Right atrium auricular region (tissue), 2 donors: ENCODE data around the gene SARS1. TPM values are rescaled to one million over a fixed set of nuclear protein-coding genes. Genes with fewer than 3 reads are reported as not detected.

Experiments used
- DNase-seq: peaks from one replicate; pipeline ENCODE4 v3.0.0-alpha.2; 2019; ENCODE audit warnings: low spot score
- H3K27ac ChIP-seq, 2 donors: fragments of 200-600 bp; sonication (generic); 1 replicate in 1 of 2; 2 replicates in 1 of 2; pipeline ENCODE4 v1.5.1; 2016 to 2019
- H3K27me3 ChIP-seq, 2 donors: fragments of 200-600 bp; sonication (generic); one replicate each; pipeline versions ENCODE4 v1.5.1 to v1.6.0; 2017 to 2019
- H3K36me3 ChIP-seq: fragments of 200-600 bp; sonication (generic); one replicate; pipeline ENCODE4 v1.5.1; 2016
- H3K4me1 ChIP-seq, 2 donors: fragments of 200-600 bp; sonication (generic); one replicate each; pipeline versions ENCODE4 v1.5.1 to v1.6.0; 2017 to 2019
- H3K4me3 ChIP-seq, 2 donors: fragments of 200-600 bp; sonication (generic); 1 replicate in 1 of 2; 2 replicates in 1 of 2; pipeline ENCODE4 v1.5.1; 2017 to 2019; ENCODE audit warnings: mild to moderate bottlenecking in 1 of 2, moderate library complexity in 1 of 2
- H3K9me3 ChIP-seq, 2 donors: fragments of 200-600 bp; sonication (generic); one replicate each; pipeline ENCODE4 v1.5.1; 2019
- total RNA-seq, 2 donors: library from RNA; depleted of rRNA; stranded (reverse); fragments of >200 nt; gene quantifications; one replicate each; pipeline ENCODE4 v1.1.0, GENCODE V29; 2016
- TF ChIP-seq, protein P1 (sequence below), 2 donors: fragments of 200-600 bp; sonication (generic); IDR thresholded peaks; one replicate each; pipeline ENCODE4 v1.5.1; 2019; ENCODE audit warnings: antibody characterized with exemption in 2 of 2

Gene SARS1
- total RNA-seq, 2 donors from 2014 or later = 108 to 130 TPM

DNA sequence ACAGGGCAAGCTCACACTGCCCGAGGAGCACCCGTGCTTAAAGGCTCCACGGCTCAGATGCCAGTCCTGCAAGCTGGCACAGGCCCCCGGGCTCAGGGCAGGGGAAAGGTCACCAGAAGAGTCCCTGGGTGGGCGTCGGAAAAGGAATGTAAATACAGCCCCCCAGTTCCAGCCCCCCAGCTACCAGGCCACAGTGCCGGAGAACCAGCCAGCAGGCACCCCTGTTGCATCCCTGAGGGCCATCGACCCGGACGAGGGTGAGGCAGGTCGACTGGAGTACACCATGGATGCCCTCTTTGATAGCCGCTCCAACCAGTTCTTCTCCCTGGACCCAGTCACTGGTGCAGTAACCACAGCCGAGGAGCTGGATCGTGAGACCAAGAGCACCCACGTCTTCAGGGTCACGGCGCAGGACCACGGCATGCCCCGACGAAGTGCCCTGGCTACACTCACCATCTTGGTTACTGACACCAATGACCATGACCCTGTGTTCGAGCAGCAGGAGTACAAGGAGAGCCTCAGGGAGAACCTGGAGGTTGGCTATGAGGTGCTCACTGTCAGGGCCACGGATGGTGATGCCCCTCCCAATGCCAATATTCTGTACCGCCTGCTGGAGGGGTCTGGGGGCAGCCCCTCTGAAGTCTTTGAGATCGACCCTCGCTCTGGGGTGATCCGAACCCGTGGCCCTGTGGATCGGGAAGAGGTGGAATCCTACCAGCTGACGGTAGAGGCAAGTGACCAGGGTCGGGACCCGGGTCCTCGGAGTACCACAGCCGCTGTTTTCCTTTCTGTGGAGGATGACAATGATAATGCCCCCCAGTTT lies 36.9 kb downstream of the SARS1 start:
- TF ChIP-seq, protein P1, sequence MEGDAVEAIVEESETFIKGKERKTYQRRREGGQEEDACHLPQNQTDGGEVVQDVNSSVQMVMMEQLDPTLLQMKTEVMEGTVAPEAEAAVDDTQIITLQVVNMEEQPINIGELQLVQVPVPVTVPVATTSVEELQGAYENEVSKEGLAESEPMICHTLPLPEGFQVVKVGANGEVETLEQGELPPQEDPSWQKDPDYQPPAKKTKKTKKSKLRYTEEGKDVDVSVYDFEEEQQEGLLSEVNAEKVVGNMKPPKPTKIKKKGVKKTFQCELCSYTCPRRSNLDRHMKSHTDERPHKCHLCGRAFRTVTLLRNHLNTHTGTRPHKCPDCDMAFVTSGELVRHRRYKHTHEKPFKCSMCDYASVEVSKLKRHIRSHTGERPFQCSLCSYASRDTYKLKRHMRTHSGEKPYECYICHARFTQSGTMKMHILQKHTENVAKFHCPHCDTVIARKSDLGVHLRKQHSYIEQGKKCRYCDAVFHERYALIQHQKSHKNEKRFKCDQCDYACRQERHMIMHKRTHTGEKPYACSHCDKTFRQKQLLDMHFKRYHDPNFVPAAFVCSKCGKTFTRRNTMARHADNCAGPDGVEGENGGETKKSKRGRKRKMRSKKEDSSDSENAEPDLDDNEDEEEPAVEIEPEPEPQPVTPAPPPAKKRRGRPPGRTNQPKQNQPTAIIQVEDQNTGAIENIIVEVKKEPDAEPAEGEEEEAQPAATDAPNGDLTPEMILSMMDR (IDR thresholded peaks at IDR 0.05) = no peak
- Histone ChIP-seq H3K4me3 (peak overlapping the region; percentile 66 to 70), H3K4me1 (peaks cover 0 to 44% of the 10 kb centered on the region in 2 donors), H3K9me3 (no peaks in the 10 kb centered on the region), H3K36me3 (no peaks in the 10 kb centered on the region), H3K27me3 (no peaks in the 10 kb centered on the region), H3K27ac (no peak overlapping the region)
- no peak for DNase-seq

DNA sequence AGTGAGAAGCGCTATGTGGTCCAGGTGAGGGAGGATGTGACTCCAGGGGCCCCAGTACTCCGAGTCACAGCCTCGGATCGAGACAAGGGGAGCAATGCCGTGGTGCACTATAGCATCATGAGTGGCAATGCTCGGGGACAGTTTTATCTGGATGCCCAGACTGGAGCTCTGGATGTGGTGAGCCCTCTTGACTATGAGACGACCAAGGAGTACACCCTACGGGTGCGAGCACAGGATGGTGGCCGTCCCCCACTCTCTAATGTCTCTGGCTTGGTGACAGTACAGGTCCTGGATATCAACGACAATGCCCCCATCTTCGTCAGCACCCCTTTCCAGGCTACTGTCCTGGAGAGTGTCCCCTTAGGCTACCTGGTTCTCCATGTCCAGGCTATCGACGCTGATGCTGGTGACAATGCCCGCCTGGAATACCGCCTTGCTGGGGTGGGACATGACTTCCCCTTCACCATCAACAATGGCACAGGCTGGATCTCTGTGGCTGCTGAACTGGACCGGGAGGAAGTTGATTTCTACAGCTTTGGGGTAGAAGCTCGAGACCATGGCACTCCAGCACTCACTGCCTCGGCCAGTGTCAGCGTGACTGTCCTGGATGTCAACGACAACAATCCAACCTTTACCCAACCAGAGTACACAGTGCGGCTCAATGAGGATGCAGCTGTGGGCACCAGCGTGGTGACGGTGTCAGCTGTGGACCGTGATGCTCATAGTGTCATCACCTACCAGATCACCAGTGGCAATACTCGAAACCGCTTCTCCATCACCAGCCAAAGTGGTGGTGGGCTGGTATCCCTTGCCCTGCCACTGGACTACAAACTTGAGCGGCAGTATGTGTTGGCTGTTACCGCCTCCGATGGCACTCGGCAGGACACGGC lies 37.8 kb downstream of the SARS1 start:
- H3K27ac ChIP-seq = no peak overlapping the region
- no peaks in the 10 kb centered on the region for H3K27me3 ChIP-seq
- DNase-seq = no peak
- H3K4me1 ChIP-seq = peaks cover 0 to 51% of the 10 kb centered on the region in 2 donors
- no peaks in the 10 kb centered on the region for H3K36me3 ChIP-seq
- no peak overlapping the region for H3K4me3 ChIP-seq
- TF ChIP-seq, protein P1 (IDR thresholded peaks at IDR 0.05) = no peak
- no peaks in the 10 kb centered on the region for H3K9me3 ChIP-seq

DNA sequence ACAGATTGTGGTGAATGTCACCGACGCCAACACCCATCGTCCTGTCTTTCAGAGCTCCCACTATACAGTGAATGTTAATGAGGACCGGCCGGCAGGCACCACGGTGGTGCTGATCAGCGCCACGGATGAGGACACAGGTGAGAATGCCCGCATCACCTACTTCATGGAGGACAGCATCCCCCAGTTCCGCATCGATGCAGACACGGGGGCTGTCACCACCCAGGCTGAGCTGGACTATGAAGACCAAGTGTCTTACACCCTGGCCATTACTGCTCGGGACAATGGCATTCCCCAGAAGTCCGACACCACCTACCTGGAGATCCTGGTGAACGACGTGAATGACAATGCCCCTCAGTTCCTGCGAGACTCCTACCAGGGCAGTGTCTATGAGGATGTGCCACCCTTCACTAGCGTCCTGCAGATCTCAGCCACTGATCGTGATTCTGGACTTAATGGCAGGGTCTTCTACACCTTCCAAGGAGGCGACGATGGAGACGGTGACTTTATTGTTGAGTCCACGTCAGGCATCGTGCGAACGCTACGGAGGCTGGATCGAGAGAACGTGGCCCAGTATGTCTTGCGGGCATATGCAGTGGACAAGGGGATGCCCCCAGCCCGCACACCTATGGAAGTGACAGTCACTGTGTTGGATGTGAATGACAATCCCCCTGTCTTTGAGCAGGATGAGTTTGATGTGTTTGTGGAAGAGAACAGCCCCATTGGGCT lies 38.6 kb downstream of the SARS1 start:
- Histone ChIP-seq H3K27me3 (no peaks in the 10 kb centered on the region), H3K27ac (no peak overlapping the region), H3K4me1 (peaks cover 0 to 51% of the 10 kb centered on the region in 2 donors), H3K4me3 (no peak overlapping the region), H3K9me3 (no peaks in the 10 kb centered on the region), H3K36me3 (no peaks in the 10 kb centered on the region)
- TF ChIP-seq, protein P1 (IDR thresholded peaks at IDR 0.05) = no peak
- no peak for DNase-seq

DNA sequence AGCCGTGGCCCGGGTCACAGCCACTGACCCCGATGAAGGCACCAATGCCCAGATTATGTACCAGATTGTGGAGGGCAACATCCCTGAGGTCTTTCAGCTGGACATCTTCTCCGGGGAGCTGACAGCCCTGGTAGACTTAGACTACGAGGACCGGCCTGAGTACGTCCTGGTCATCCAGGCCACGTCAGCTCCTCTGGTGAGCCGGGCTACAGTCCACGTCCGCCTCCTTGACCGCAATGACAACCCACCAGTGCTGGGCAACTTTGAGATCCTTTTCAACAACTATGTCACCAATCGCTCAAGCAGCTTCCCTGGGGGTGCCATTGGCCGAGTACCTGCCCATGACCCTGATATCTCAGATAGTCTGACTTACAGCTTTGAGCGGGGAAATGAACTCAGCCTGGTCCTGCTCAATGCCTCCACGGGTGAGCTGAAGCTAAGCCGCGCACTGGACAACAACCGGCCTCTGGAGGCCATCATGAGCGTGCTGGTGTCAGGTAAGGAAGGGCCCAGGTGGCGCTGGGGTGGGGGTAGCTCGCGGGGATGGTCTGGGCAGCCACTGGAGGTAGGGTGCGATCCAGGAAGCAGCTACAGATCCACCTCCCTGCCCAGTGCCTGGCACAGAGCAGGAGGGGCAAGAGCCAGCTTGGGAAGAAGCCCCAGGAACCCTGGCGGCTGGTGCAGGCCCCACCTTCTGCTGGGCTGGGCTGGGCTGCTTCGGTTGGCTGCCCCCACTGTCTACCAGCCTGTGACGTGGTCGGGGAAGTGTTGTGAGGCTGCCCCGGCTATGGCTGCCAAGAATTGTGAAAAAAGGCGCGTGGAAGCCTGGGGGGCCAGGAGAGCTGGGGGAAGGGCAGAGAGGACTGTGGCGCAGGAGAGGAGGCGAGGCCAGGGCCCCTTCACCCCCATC lies 39.4 kb downstream of the SARS1 start:
- Histone ChIP-seq H3K4me1 (peaks cover 0 to 51% of the 10 kb centered on the region in 2 donors), H3K36me3 (no peaks in the 10 kb centered on the region), H3K9me3 (no peaks in the 10 kb centered on the region), H3K27ac (peak overlapping the region; percentile 88 to 94), H3K4me3 (no peak overlapping the region), H3K27me3 (no peaks in the 10 kb centered on the region)
- DNase-seq = no peak
- TF ChIP-seq, protein P1 (IDR thresholded peaks at IDR 0.05) = no peak
